Measurements from ENCODE around the gene D2HGDH.
"Not testable (repeated sequence)": the region's sequence is repeated elsewhere in the genome, so short reads cannot be mapped to it uniquely, and the experiment has no call there.

The D2HGDH gene

GRCh38 chr2:241776336-241777169 is 42.1 kb downstream of the D2HGDH start, which contains the start of gene GAL3ST2:
Gene GAL3ST2, plus strand, starts transcription at chr2:241776822. Its CDS starts 134 bp downstream, at chr2:241776956.
- DNase-seq: no peak
- in situ Hi-C loops (cut with HindIII; ENCODE audit: low pct_ligation_motif_present, low pct_unique_long_range_greater_than_20kb, low sequenced_read_pairs): no loop called here

GRCh38 chr2:241777170-241777685 is 42.8 kb downstream of the D2HGDH start:
- in situ Hi-C loops (cut with HindIII; ENCODE audit: low pct_ligation_motif_present, low pct_unique_long_range_greater_than_20kb, low sequenced_read_pairs): no loop called here

GRCh38 chr2:241777686-241778627 is 43.5 kb downstream of the D2HGDH start:
- no peak for DNase-seq
- in situ Hi-C loops (cut with HindIII; ENCODE audit: low pct_ligation_motif_present, low pct_unique_long_range_greater_than_20kb, low sequenced_read_pairs): no loop called here

More at GRCh38 chr2:241777170-241777685, 42.8 kb downstream of the D2HGDH start:
- DNase-seq: no peak

GRCh38 chr2:241780939-241781569 is 46.6 kb downstream of the D2HGDH start:
- in situ Hi-C loops (cut with HindIII; ENCODE audit: low pct_ligation_motif_present, low pct_unique_long_range_greater_than_20kb, low sequenced_read_pairs): no loop called here
- no peak for DNase-seq

GRCh38 chr2:241782053-241782452 is 47.6 kb downstream of the D2HGDH start:
- in situ Hi-C loops (cut with HindIII; ENCODE audit: low pct_ligation_motif_present, low pct_unique_long_range_greater_than_20kb, low sequenced_read_pairs); DNase-seq: not testable (repeated sequence)

GRCh38 chr2:241788135-241788534 is 53.7 kb downstream of the D2HGDH start:
- in situ Hi-C loops (cut with HindIII; ENCODE audit: low pct_ligation_motif_present, low pct_unique_long_range_greater_than_20kb, low sequenced_read_pairs): no loop called here

GRCh38 chr2:241788572-241788971 is 54.1 kb downstream of the D2HGDH start:
- in situ Hi-C loops (cut with HindIII; ENCODE audit: low pct_ligation_motif_present, low pct_unique_long_range_greater_than_20kb, low sequenced_read_pairs): no loop called here
- no peak for DNase-seq

More at GRCh38 chr2:241788135-241788534, 53.7 kb downstream of the D2HGDH start:
- no peak for DNase-seq

GRCh38 chr2:241791385-241791784 is 57.0 kb downstream of the D2HGDH start:
- peak; percentile 17 for DNase-seq
- in situ Hi-C loops (cut with HindIII; ENCODE audit: low pct_ligation_motif_present, low pct_unique_long_range_greater_than_20kb, low sequenced_read_pairs): not testable (repeated sequence)

- in situ Hi-C loops (cut with HindIII; ENCODE audit: low pct_ligation_motif_present, low pct_unique_long_range_greater_than_20kb, low sequenced_read_pairs): no loop called here
- no peak for DNase-seq
These were observed 59.0 kb downstream of the D2HGDH start for GRCh38 chr2:241793385-241793784.

GRCh38 chr2:241794250-241794823 is 59.9 kb downstream of the D2HGDH start:
- in situ Hi-C loops (cut with HindIII; ENCODE audit: low pct_ligation_motif_present, low pct_unique_long_range_greater_than_20kb, low sequenced_read_pairs): no loop called here
- DNase-seq: no peak

GRCh38 chr2:241795021-241795999 is 60.9 kb downstream of the D2HGDH start:
- in situ Hi-C loops (cut with HindIII; ENCODE audit: low pct_ligation_motif_present, low pct_unique_long_range_greater_than_20kb, low sequenced_read_pairs): no loop called here
- DNase-seq: no peak

GRCh38 chr2:241796209-241796608 is 61.8 kb downstream of the D2HGDH start:
- no peak for DNase-seq
- in situ Hi-C loops (cut with HindIII; ENCODE audit: low pct_ligation_motif_present, low pct_unique_long_range_greater_than_20kb, low sequenced_read_pairs): no loop called here

GRCh38 chr2:241796610-241797138 is 62.2 kb downstream of the D2HGDH start:
- no peak for DNase-seq
- in situ Hi-C loops (cut with HindIII; ENCODE audit: low pct_ligation_motif_present, low pct_unique_long_range_greater_than_20kb, low sequenced_read_pairs): no loop called here

GRCh38 chr2:241797441-241798080 is 63.1 kb downstream of the D2HGDH start:
- no peak for DNase-seq
- in situ Hi-C loops (cut with HindIII; ENCODE audit: low pct_ligation_motif_present, low pct_unique_long_range_greater_than_20kb, low sequenced_read_pairs): no loop called here

- in situ Hi-C loops (cut with HindIII; ENCODE audit: low pct_ligation_motif_present, low pct_unique_long_range_greater_than_20kb, low sequenced_read_pairs): no loop called here
These were observed 63.7 kb downstream of the D2HGDH start for GRCh38 chr2:241798081-241798630.

More at GRCh38 chr2:241798081-241798630, 63.7 kb downstream of the D2HGDH start:
- no peak for DNase-seq

All from ACHN (cell line).